ENCODE results near the gene ADK.

DNA sequence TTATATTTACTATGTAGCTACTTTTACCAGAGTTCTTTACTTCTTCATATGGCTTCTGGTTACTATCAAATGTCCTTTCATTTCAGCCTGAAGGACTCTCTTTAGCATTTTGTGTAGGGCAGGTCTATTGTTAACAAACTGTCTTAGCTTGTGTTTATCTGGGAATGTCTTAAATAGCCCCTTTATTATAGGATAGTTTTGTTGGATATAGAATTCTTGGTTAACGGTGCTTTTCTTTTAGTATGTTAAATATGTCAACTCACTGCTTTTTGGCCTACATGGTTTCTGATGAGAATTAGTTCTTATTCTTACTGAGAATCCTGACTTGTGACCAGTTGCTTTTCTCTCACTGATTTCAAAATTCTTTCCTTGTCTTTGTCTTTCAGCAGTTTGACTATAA lies 169.0 kb downstream of the ADK start:
- TF ChIP-seq, protein P1, sequence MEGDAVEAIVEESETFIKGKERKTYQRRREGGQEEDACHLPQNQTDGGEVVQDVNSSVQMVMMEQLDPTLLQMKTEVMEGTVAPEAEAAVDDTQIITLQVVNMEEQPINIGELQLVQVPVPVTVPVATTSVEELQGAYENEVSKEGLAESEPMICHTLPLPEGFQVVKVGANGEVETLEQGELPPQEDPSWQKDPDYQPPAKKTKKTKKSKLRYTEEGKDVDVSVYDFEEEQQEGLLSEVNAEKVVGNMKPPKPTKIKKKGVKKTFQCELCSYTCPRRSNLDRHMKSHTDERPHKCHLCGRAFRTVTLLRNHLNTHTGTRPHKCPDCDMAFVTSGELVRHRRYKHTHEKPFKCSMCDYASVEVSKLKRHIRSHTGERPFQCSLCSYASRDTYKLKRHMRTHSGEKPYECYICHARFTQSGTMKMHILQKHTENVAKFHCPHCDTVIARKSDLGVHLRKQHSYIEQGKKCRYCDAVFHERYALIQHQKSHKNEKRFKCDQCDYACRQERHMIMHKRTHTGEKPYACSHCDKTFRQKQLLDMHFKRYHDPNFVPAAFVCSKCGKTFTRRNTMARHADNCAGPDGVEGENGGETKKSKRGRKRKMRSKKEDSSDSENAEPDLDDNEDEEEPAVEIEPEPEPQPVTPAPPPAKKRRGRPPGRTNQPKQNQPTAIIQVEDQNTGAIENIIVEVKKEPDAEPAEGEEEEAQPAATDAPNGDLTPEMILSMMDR (conservative IDR thresholded peaks at IDR 0.05; ENCODE audit: low read length) = no peak
- no peak for TF ChIP-seq EZH2phosphoT487 (IDR thresholded peaks at IDR 0.05; ENCODE audit: borderline replicate concordance)

All from Loucy (cell line).